ENCODE results near the gene KIF6.

DNA sequence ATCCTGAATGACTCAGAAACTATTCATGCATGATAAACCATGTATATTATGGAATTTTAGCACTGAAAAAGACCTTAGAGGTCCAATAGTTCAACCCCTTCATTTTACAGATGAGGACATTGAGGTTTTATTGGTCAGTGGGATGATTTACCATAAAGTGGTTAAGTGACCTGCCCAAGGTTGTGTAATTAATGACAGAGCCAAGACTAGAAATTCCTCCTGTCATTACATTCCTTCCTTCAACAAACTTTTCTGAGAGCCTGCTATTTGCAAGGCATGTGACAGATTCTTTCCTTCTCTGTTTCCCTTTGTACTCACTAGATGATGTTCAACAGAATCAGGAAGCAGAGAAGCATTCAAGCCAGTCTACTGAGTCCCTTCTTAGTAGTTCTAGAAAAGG lies 232.0 kb downstream of the KIF6 start:
- TF ChIP-seq ZNF600 (tag by site-specific recombination; IDR thresholded peaks at IDR 0.05) (no peak), ZNF138 (tag by site-specific recombination; IDR thresholded peaks at IDR 0.05; ENCODE audit: borderline replicate concordance) (no peak), BCL6B (tag by site-specific recombination; IDR thresholded peaks at IDR 0.05) (no peak), KLF8 (tag by site-specific recombination; IDR thresholded peaks at IDR 0.05) (no peak), HOXC10 (CRISPR knock-in tag; IDR thresholded peaks at IDR 0.05) (no peak), SP7 (tag by site-specific recombination; IDR thresholded peaks at IDR 0.05) (no peak), SCRT2 (tag by site-specific recombination; IDR thresholded peaks at IDR 0.05) (no peak)
- TF ChIP-seq, protein P1, sequence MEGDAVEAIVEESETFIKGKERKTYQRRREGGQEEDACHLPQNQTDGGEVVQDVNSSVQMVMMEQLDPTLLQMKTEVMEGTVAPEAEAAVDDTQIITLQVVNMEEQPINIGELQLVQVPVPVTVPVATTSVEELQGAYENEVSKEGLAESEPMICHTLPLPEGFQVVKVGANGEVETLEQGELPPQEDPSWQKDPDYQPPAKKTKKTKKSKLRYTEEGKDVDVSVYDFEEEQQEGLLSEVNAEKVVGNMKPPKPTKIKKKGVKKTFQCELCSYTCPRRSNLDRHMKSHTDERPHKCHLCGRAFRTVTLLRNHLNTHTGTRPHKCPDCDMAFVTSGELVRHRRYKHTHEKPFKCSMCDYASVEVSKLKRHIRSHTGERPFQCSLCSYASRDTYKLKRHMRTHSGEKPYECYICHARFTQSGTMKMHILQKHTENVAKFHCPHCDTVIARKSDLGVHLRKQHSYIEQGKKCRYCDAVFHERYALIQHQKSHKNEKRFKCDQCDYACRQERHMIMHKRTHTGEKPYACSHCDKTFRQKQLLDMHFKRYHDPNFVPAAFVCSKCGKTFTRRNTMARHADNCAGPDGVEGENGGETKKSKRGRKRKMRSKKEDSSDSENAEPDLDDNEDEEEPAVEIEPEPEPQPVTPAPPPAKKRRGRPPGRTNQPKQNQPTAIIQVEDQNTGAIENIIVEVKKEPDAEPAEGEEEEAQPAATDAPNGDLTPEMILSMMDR (tag by site-specific recombination; IDR thresholded peaks at IDR 0.05): no peak
